Stimulated activated naive CD4-positive, alpha-beta T cell (primary cell): Measurements from ENCODE around the gene NXT2.
A peak's percentile ranks its signal among the peaks of the same experiment; 100 is the strongest.
"Not testable (repeated sequence)": the region's sequence is repeated elsewhere in the genome, so short reads cannot be mapped to it uniquely, and the experiment has no call there.

Source experiments
- DNase-seq, 6 experiments: peaks; one replicate each; lab custom pipeline; 2025; lab: John Stamatoyannopoulos, UW

The NXT2 gene

DNA sequence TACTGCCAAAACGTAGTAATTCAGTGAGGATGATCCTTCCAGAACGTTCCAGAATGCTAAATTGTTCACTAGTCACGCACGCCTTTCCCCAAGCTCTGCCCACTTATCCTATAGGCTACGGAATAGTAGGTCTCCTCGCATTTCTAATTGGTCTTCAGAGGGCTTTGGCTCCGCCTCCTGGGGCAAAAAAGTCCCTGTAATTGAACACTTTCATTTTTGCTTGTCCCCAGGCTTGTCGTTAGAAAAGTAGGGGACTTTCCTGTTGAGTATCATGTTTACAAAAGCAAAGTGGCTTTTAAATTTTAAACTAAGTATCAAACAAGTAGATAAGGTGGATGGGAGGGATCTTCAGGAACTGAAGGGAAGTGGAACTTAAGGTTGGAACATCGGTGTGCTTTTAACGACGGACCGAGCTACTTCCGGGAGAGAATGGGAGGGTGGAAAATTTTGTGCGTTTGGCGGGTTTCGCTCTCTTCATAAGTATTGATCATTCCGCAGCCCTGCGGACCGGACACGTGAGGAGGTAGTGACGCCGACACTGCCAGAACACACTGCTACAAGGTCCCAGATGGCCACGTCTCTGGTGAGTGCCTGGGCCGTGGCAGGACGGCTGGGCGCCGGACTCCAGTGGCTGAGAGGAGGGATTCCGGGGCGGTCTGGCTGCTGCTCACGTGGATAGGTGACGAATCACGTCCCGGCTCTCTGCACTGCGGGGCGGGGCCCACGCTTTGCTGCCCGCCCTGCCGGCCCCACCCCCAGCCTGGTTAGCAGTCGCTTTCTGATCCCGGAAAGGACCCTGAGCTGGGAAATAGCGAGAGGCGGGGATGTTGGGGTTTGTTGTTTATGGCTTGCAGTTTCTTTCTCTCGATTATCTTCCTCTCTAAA is at the start of gene NXT2:
TSS of gene NXT2 (plus strand) at position 406 of the 885 bp plus-strand sequence. CDS start at position 569, 163 bp downstream.
- DNase-seq: peak; percentile 70 to 93 (median 80)

DNA sequence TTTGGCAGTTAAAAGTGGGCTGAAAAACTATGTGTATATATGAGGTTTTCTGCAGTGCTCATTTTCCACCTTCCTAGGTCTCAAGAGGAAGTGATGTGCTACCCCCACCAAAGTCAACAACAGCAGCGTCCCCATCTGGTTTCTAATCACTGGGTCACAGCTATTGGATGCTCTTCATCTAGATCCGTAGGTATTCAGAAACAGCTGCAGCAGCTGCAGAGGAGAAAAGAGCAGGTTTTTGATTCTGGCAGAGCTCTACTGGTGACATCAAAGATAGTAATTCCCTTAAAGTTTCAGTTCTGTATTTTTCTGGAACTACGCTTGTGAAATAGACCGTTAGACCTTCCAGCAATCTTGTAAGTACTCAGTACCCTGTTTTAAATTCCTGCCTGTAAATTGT is 49.0 kb upstream of the NXT2 start:
- DNase-seq: no peak

DNA sequence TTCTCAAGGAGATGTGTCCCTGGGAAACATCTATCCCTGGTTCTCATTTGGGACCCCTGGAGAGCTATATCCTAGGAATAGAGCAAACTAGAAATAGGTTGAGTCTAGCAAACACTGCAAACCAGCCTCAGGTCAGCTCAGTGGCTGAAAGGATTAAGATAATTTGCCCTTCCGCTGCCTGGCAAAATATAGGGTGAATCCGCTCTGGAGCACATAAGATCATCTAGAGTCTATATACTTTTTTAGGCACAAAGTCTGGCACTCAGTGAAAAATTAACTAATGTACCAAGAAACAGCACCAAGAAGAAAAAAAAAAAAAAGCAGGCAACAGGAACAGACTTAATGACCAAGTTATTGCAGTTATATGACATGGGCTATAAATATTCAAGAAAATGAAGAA is 47.5 kb upstream of the NXT2 start:
- no peak for DNase-seq

DNA sequence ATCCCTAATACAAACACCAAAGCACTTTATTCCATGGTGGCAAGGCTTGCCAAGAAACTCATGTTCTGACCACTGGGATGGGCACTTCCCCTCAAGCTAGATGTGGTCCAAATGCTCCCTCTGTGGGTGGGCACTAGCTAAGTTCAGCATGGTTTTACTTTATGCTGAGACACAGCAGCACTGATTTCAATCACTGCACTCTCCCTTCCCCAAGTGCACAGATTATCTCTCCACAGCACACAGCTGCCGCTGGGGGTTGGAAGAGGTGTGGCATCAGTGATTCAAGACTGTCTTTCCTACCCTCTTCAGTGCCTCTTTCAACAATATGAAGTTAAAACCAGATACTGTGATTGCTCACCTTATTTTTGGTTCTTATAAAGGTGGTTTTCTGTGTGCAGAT is 38.2 kb upstream of the NXT2 start:
- DNase-seq: no peak

DNA sequence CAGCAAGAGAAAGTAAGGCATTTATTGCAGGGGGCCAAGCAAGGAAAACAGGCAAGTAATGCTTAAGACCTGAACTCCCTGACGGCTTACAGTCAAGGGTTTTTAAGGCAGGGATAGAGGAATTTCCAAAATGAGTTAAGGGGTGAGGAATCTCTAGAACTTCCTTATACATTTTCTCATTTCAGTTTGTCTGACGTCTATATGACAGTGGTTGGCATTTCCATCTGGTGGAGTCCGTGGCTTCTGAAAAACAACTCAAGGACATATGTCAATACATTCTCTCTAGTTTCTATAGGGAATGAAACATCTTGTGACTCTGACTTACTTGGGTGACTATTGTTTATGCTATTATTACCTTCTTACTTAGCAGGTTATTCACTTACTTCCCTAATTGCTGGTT is 35.5 kb upstream of the NXT2 start:
- no peak for DNase-seq

DNA sequence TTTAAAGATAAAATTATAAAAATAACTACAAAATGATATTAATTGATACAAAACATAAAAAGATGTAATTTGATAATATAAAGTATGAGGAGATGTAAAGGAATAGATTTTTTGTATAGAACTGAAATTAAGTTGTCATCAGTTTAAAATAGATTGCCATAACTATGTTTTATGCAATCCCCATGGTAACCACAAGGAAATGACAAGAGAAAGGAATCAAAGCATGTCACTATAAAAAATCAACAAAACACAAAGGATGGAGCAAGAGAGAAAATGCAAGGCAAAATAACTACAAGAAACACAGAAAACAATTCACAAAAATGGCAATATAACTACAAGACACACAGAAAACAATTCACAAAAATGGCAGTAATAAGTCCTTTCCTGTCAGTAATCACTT is 27.7 kb upstream of the NXT2 start:
- no peak for DNase-seq

DNA sequence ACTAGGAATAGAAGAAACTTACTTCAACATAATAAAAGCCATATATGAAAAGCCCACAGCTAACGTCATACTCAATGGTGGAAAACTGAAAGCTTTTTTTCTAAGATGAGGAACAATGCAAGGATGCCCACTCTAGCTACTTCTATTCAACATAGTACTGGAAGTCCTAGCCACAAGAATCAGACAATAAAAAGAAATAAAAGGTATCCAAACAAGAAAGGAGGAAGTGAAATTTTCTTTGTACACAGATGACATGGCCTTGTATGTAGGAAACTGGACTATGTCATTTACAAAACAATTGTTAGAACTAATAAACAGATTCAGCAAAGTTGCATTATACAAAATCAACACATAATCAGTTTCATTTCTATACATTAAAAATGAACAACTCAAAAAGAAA is 25.5 kb upstream of the NXT2 start:
- no peak for DNase-seq

DNA sequence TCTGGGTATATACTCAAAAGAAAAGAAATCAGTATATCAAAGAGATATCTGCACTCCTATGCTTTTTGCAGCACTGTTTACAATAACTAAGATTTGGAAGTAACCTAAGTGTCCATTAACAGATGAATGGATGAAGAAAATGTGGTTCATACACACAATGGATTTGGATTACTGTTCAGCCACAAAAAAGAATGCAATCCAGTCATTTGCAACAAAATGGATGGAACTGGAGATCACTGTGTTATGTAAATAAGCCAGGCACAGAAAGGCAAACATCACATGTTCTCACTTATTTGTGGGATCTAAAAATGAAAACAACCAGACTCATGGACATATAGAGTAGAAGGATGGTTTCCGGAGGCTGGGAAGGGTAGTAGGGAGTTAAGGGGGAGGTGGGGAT is 17.6 kb upstream of the NXT2 start:
- no peak for DNase-seq

DNA sequence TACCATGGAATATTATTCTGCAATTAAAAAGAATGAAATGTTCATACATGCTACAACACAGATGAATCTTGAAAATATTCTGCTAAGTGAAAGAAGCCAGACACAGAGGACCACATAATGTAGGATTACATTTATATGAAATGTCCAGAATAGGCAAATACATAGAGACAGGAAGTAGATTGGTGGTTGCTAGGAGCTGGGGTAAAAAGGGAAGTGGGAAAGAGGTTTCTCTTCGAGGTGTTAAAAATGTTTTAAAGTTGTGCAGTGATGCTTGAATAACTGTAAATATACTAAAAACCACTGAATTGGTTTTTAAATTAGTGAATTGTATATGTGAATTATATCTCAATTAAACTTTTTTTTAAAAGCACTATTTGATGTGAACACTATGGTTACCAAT is 3.6 kb upstream of the NXT2 start:
- DNase-seq: no peak

DNA sequence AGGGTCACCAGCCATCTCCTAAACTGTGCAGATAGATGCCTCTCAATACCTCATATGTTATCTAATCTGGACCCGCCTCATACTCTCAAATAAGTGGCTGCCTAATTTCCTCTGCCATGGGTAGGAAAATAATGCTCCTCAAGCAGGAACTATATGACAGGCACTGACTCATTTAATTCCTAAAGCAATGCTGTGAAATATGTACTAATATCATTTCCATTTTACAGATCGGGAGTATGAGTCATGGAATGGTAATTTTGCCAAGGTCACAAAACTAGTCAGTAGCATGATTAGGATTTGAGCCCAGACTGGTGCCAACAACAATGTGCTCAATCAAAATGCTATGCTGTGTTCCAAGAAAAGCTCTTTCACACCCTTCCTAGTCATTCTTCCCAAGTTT is 3.0 kb upstream of the NXT2 start:
- DNase-seq: no peak

DNA sequence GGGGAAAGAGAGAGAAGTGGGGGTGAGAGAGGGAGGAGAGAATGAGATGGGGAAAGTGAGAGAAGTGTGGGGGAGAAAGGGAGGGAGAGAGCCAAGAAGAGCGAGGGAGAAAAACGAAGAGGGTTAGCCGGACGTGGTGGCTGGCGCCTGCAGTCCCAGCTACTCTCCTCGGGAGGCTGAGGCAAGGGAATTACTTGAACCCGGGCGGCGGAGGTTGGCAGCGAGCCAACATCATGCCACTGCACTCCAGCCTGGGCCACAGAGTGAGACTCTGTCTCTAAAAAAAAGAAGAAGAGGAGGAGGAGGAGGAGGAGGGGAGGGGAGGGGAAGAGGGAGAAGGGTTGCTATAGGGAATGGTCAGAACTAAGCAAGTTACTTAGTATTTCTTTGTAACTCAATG is 1.7 kb upstream of the NXT2 start:
- DNase-seq: no peak

DNA sequence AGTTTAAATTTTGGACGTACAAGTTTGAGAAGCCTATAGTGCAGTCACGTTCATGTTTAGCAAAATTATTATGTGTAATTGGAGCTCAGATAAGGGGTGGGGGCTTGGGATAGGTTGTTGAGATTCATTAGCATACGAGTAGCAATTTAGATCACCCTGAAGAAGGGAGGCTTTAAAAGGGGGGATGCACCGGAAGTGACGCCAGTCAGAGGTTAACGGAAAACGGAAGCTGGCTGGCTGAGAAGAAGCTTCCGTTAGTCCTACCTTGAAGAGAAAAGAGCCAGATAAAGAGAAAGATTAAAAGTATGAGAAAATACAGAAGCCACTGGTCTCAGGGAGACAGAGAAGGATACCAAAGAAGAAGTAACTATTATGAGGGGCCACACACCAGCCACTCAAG is 1.1 kb upstream of the NXT2 start:
- no peak for DNase-seq

DNA sequence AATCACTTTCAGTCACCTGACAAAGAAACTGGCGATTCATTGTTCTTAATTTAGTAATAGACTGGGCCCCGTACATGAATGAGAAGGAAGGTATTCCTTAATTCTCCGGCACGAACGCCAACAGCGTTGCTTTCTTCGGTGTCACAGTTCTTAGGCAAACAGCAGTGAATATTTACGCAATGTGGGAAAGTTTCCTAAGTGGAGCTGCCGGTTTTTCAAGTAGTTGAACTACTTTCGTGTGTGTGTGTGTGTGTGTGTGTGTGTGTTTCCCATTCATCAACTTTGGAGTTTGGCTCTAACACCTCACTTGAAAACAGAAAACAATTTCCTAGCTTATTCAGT is 651 bp downstream of the NXT2 start:
- DNase-seq: no peak

DNA sequence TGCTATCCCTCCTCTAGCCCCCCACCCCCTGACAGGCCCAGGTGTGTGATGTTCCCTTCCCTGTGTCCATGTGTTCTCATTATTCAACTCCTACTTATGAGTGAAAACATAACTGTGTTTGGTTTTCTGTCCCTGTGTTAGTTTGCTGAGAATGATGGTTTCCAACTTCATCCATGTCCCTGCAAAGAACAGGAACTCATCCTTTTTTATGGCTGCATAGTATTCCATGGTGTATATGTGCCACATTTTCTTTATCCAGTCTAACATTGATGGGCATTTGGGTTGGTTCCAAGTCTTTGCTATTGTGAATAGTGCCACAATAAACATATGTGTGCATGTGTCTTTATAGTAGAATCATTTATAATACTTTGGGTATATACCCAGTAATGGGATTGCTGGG is 2.4 kb downstream of the NXT2 start:
- DNase-seq: not testable (repeated sequence)

DNA sequence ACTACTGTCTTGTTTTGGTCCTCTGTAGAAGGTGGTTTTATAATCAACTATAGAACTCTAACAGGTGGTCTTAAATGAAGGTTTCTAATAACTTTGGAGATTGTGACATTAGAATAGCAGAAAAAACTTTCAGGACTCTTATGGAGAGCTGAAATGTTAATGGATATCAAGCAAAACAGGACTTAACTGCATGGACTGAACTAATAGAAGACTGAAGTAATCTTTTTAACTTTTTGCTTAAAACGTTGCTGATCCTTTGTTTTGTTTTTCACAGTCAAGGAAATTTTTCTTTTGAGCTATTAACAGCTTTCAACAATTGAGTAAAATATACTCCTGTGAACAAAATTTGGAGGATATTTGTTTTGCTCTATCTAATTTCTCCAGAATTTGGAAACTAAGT is 17.2 kb downstream of the NXT2 start:
- DNase-seq: no peak

DNA sequence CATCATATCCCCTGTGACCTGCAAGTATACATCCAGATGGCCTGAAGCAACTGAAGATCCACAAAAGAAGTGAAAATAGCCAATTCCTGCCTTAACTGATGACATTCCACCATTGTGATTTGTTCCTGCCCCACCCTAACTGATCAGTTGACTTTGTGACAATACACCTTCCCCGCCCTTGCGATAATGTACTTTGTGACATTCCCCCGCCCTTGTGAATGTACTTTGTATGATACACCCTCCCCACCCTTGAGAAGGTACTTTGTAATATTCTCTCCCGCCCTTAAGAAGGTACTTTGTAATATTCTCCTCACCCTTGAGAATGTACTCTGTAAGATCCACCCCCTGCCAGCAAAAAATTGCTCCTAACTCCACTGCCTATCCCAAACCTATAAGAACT is 39.4 kb downstream of the NXT2 start:
- not testable (repeated sequence) for DNase-seq

DNA sequence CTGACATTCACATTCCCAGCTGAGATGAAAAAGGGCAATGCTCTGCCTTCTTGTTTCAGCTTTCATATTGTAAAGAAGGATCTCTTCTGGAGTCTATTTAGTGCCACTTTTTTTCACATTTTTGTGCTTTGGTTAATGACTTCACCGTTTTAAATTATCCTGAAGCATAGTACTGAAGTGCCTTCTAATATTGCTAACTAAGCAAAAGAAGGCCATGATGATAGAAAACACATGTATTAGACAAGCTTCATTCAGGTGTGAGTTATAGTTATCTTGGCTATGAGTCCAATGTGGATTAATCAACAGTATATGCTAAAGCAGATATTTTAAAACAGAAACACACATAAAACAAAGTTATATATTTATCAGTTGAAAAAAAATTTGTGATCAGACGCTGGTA is 40.4 kb downstream of the NXT2 start:
- no peak for DNase-seq

DNA sequence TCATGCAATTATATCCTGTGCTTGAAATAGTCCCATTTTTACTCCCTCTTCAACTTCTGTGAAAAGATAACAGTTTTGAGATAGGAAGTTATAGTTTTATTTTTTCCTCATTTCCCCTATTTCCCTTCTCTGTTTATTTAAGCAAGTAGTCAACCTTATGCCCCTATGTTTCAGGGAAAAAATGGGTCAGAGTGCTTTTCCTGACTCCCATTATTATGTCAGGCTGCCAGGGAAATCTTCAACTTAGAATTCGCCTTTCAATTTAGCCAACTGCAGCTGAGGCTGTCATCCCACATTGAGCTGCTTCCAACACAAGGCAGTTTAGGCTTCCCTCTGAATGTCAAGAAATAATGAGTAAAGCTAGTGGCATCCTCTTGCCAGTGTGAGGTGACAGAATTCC is 42.3 kb downstream of the NXT2 start:
- DNase-seq: no peak

DNA sequence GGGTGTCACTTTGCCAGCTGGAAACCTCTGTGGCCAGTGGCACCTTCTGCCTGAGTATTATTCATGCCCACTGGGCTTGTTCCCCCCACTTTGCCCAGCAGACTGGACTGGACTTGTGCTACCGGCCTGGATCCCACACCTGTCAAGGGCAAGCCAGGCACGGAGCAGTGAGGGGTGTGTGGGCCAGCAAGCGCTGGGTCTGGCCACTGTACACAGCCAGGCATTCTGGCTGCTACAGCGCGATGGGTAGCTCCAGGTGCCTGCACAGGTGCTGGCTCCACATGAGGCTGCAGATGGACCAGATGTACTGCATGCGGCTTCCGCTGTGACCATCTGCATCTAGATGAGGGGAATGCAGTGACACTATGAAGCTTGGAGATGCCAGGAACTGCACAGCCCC is 48.8 kb downstream of the NXT2 start:
- DNase-seq: no peak

DNA sequence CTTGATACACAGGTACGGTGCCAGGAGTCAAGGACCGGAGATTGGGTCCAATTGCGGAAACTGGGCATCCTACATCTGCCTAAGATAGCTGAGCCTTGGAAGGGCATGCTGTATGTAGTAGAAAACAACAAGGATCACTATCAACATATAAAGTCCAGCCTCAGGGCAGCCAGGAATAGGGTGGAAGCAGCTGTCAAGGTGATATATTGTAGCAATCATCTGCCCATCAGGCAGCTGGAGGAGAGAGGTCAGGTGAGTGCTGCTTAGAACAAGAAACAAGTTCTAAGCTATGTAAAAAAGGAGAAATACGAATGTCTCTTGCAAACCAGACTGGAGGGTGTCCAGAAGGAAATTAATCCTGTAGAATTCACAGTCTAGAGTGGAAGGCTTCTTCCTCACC is 53.5 kb downstream of the NXT2 start:
- DNase-seq: no peak
